GM12865 (cell line): ENCODE measurements around the gene VPS8.

Experiments used
- DNase-seq: peaks from one replicate; pipeline ENCODE4 v3.0.0; 2010; ENCODE audit warnings: low read depth
- H3K4me3 ChIP-seq: 2 replicates; pipeline ENCODE4 v1.5.1; 2011; ENCODE audit warnings: mild to moderate bottlenecking, low read depth, low read length, control low read depth
- CTCF ChIP-seq: IDR thresholded peaks from 2 replicates; pipeline ENCODE4 v1.5.1; 2011; ENCODE audit warnings: low read length, control low read depth, low read depth, inconsistent platforms; ENCODE audit not compliant: insufficient read depth; ENCODE audit errors: missing control alignments

The VPS8 gene

GRCh38 chr3:185069037-185070030 lies 257.4 kb downstream of the VPS8 start:
- no peak overlapping the region for H3K4me3 ChIP-seq
- TF ChIP-seq CTCF = no peak
- DNase-seq = no peak

- H3K4me3 ChIP-seq = no peak overlapping the region
- peak; percentile 12 for DNase-seq
- no peak for TF ChIP-seq CTCF
Measured at GRCh38 chr3:185070491-185071286, 258.7 kb downstream of the VPS8 start.

GRCh38 chr3:185071287-185071800 lies 259.4 kb downstream of the VPS8 start:
- no peak for TF ChIP-seq CTCF
- no peak for DNase-seq
- H3K4me3 ChIP-seq = no peak overlapping the region

GRCh38 chr3:185075547-185075946 lies 263.6 kb downstream of the VPS8 start:
- no peak for DNase-seq
- H3K4me3 ChIP-seq = no peak overlapping the region
- TF ChIP-seq CTCF = no peak

- no peak overlapping the region for H3K4me3 ChIP-seq
- no peak for DNase-seq
- no peak for TF ChIP-seq CTCF
Measured at GRCh38 chr3:185076219-185076618, 264.3 kb downstream of the VPS8 start.

- DNase-seq = no peak
- H3K4me3 ChIP-seq = no peak overlapping the region
- TF ChIP-seq CTCF = no peak
Measured at GRCh38 chr3:185079625-185080024, 267.7 kb downstream of the VPS8 start.
